Breast epithelium (tissue), 3 donors: Measurements from ENCODE around the gene ASXL2.

Experiments
- POLR2A ChIP-seq: fragments of 450-650 bp; IDR thresholded peaks from one replicate; pipeline ENCODE4 v1.6.1; 2016; ENCODE audit warnings: antibody characterized with exemption, mild to moderate bottlenecking, moderate library complexity
- POLR2AphosphoS5 ChIP-seq, 3 donors: sonication (generic); formaldehyde crosslinking; IDR thresholded peaks; one replicate each; pipeline ENCODE4 v1.6.1; 2017; ENCODE audit warnings: antibody characterized with exemption in 3 of 3
- TF ChIP-seq, protein P1 (sequence below), 3 donors: fragments of 450-650 bp; IDR thresholded peaks; one replicate each; pipeline ENCODE4 v1.5.1; 2016 to 2017; ENCODE audit warnings: antibody characterized with exemption in 3 of 3, mild to moderate bottlenecking in 3 of 3, moderate library complexity in 3 of 3

DNA sequence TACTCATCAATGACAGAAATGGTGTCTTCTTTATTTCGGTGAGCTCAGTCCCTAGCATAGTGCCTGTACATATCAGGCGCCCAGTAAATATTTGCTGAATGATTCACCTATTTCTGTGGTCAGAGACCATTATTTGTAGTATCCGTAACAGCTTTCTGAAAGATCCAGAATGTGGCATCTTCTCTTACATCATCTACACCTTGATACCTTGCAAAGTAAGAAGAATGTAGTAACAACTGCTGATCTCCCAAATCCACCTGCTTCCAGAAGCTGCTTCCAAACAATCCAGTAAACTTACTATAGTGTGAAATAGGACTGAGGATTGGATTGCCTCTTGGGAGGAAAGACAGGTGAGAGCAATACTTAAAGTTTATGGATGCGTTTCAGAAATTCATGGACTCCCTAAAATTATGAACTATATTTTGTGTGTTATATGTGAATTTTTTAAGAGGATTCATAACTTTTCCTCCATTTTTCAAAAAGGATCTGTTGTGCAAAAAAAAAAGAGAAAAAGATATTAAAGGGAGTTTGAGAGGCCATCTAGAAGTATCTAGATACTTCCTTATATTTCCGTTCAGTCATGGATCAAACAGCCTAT, 945 bp upstream of the ASXL2 start:
- TF ChIP-seq POLR2AphosphoS5 (IDR thresholded peaks at IDR 0.05) (no peak), POLR2A (no peak)
- TF ChIP-seq, protein P1, sequence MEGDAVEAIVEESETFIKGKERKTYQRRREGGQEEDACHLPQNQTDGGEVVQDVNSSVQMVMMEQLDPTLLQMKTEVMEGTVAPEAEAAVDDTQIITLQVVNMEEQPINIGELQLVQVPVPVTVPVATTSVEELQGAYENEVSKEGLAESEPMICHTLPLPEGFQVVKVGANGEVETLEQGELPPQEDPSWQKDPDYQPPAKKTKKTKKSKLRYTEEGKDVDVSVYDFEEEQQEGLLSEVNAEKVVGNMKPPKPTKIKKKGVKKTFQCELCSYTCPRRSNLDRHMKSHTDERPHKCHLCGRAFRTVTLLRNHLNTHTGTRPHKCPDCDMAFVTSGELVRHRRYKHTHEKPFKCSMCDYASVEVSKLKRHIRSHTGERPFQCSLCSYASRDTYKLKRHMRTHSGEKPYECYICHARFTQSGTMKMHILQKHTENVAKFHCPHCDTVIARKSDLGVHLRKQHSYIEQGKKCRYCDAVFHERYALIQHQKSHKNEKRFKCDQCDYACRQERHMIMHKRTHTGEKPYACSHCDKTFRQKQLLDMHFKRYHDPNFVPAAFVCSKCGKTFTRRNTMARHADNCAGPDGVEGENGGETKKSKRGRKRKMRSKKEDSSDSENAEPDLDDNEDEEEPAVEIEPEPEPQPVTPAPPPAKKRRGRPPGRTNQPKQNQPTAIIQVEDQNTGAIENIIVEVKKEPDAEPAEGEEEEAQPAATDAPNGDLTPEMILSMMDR (IDR thresholded peaks at IDR 0.05) = no peak
